ENCODE results near the gene VPS18. TPM values are rescaled to one million over a fixed set of nuclear protein-coding genes. Genes with fewer than 3 reads are reported as not detected.
A peak's percentile ranks its signal among the peaks of the same experiment; 100 is the strongest.

The VPS18 gene
- total and polyA plus RNA-seq, 9 donors, result 9.0 to 12.4 (median 10.8) TPM

DNA sequence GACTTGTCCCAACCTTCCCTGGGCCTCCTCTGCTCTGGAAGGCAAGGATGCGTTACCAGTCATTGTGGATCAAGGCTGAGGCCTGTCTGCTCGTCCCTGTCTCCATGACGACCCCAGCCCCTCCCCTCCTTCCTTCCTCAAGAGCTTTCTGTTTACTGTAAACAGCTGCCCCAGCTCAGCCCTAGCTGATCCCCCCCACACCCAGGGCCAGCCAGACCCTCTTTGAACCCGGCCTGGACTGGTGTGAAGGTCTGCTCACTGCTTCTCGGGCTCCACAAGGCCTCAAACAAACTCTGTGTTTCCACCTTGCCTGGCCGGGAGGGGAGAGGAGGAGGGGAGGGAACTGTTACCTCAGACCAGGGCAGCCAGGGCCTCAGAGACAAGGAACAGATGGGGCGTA, 16.9 kb downstream of the VPS18 start:
- Histone ChIP-seq H3K36me3 (ENCODE audit: control insufficient read depth, insufficient read depth, low read length) (no peaks in the 10 kb centered on the region), H3K27ac (ENCODE audit: low read length) (peak overlapping the region; percentile 51), H3K9me3 (replicated peaks; ENCODE audit: control insufficient read depth, low read depth, low read length) (no peaks in the 10 kb centered on the region), H3K4me3 (ENCODE audit: low read length) (no peak overlapping the region), H3K4me1 (ENCODE audit: control insufficient read depth, insufficient read depth, low read length) (peaks cover 58% of the 10 kb centered on the region), H3K27me3 (ENCODE audit: control insufficient read depth, insufficient read depth, low read length) (no peaks in the 10 kb centered on the region)
- no peak for DNase-seq
- 44% methylated on average over 4 of the region's 7 CpGs for WGBS (ENCODE audit: insufficient coverage)

DNA sequence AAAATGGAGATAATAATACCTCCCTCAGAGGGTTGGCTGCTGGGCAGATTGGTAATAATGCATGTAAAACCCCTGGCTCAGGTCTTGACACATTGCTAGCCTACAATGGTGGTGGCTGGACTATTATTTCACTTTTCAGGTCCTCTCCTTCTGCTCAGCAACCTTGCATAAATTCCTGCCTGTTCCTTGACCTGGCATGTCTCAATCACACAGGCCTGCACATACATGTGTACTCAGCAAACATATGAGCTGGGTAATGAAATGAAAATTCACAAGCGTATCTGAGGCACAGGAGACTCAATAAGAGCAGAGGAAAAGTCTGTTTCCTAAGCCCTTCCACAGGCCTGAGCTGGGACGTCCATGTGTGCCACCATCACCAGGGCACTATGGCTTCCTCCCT, 17.4 kb downstream of the VPS18 start:
- H3K4me3 ChIP-seq (ENCODE audit: low read length), result no peak overlapping the region
- no peaks in the 10 kb centered on the region for H3K36me3 ChIP-seq (ENCODE audit: control insufficient read depth, insufficient read depth, low read length)
- H3K27me3 ChIP-seq (ENCODE audit: control insufficient read depth, insufficient read depth, low read length), result no peaks in the 10 kb centered on the region
- no peaks in the 10 kb centered on the region for H3K9me3 ChIP-seq (replicated peaks; ENCODE audit: control insufficient read depth, low read depth, low read length)
- no CpG with 5 or more reads among the region's 2 CpGs for WGBS (ENCODE audit: insufficient coverage)
- H3K27ac ChIP-seq (ENCODE audit: low read length), result no peak overlapping the region
- no peak for DNase-seq
- H3K4me1 ChIP-seq (ENCODE audit: control insufficient read depth, insufficient read depth, low read length), result peaks cover 52% of the 10 kb centered on the region

DNA sequence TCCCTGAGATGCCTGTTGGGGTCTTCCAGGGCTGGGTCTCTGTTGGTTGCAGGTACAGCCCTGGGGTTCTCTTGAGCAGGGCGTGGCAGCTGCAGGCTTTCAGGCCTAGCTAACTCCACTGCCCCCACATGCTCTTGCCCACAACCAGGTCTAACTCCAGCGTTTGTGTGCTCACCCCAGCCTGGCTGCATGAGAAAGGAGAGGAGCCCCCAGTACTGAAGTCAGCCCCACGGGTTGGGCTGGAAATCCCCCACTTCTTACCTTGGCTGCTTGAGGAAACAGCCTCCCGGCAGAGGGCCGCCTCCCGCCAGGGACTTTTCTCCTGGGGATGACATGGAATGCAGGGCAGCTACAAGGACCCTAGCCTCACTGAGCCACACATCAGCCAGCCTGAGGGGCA, 18.2 kb downstream of the VPS18 start:
- H3K9me3 ChIP-seq (replicated peaks; ENCODE audit: control insufficient read depth, low read depth, low read length), result no peaks in the 10 kb centered on the region
- no peak for DNase-seq
- H3K27ac ChIP-seq (ENCODE audit: low read length), result no peak overlapping the region
- no peaks in the 10 kb centered on the region for H3K36me3 ChIP-seq (ENCODE audit: control insufficient read depth, insufficient read depth, low read length)
- H3K27me3 ChIP-seq (ENCODE audit: control insufficient read depth, insufficient read depth, low read length), result no peaks in the 10 kb centered on the region
- H3K4me3 ChIP-seq (ENCODE audit: low read length), result no peak overlapping the region
- 83% methylated on average over 2 of the region's 6 CpGs for WGBS (ENCODE audit: insufficient coverage)
- H3K4me1 ChIP-seq (ENCODE audit: control insufficient read depth, insufficient read depth, low read length), result peaks cover 45% of the 10 kb centered on the region

DNA sequence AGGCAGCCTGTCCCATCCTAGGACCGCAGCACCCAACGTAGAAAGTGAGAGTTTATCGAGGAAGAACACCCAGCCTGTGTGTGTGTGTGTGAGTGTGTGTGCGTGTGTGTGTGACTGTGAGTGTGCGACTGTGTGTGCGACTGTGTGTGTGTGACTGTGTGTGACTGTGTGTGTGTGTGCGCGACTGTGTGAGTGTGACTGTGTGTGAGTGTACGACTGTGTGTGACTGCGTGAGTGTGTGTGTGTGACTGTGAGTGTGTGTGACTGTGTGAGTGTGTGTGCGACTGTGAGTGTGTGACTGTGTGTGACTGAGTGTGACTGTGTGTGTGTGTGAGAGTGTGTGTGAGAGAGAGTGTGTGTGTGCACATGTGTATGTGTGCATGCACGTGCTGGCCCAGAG, 19.8 kb downstream of the VPS18 start:
- no peaks in the 10 kb centered on the region for H3K27me3 ChIP-seq (ENCODE audit: control insufficient read depth, insufficient read depth, low read length)
- H3K9me3 ChIP-seq (replicated peaks; ENCODE audit: control insufficient read depth, low read depth, low read length), result no peaks in the 10 kb centered on the region
- no peak overlapping the region for H3K4me3 ChIP-seq (ENCODE audit: low read length)
- H3K27ac ChIP-seq (ENCODE audit: low read length), result no peak overlapping the region
- WGBS (ENCODE audit: insufficient coverage), result 93% methylated on average over 12 of the region's 12 CpGs
- no peaks in the 10 kb centered on the region for H3K36me3 ChIP-seq (ENCODE audit: control insufficient read depth, insufficient read depth, low read length)
- no peak for DNase-seq
- peaks cover 50% of the 10 kb centered on the region for H3K4me1 ChIP-seq (ENCODE audit: control insufficient read depth, insufficient read depth, low read length)

DNA sequence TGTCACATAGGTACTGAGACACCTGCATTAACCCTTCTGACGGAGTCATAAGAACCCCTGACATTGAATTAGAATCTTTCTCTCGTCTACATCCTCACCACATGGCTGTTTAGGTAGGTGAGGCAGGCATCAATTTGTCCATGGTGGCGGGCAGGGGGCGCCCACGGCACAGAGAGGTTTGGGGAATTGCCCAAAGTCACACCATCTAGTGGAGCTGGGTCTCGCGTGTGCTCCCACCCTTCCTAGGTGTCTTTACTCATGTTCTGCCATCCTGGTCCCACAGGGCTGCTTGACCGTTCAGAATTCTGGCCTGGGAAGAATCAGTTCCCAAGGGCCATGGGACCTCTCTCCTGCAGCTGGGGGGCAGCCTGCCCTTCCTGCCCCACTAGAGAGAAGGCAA, 20.2 kb downstream of the VPS18 start:
- DNase-seq, result no peak
- Histone ChIP-seq H3K36me3 (ENCODE audit: control insufficient read depth, insufficient read depth, low read length) (no peaks in the 10 kb centered on the region), H3K4me3 (ENCODE audit: low read length) (no peak overlapping the region), H3K9me3 (replicated peaks; ENCODE audit: control insufficient read depth, low read depth, low read length) (no peaks in the 10 kb centered on the region), H3K27me3 (ENCODE audit: control insufficient read depth, insufficient read depth, low read length) (no peaks in the 10 kb centered on the region), H3K4me1 (ENCODE audit: control insufficient read depth, insufficient read depth, low read length) (peaks cover 49% of the 10 kb centered on the region), H3K27ac (ENCODE audit: low read length) (peak overlapping the region; percentile 74)
- 63% methylated on average over 5 of the region's 8 CpGs for WGBS (ENCODE audit: insufficient coverage)

DNA sequence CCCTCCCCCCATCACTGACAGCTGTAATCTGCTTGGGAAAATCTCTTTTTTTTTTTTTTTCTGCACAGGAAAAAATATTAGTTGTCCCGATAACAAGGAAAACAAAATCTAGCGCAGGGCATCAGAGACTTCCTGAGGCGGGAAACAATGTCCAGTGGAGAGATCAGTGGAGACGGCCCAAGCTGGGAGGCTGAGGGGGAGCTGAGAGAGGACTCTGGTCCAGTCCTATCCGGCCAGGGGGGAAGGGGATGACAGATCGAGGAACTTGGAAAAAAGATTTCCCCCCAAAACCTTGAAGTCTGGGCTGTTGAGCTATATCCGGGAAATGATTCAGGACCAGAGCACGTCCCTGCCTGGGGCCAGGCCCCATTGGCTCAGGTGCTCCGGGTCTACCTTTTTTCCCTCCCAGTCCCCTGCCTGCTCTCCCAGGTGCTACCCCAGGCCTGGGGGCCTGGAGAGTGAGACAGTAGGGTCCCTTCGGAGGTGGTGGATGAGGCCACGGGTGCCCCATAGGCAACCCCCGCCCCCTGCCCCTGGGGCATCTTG, 20.9 kb downstream of the VPS18 start:
- Histone ChIP-seq H3K27me3 (ENCODE audit: control insufficient read depth, insufficient read depth, low read length) (no peaks in the 10 kb centered on the region), H3K9me3 (replicated peaks; ENCODE audit: control insufficient read depth, low read depth, low read length) (no peaks in the 10 kb centered on the region), H3K4me1 (ENCODE audit: control insufficient read depth, insufficient read depth, low read length) (peaks cover 42% of the 10 kb centered on the region), H3K27ac (ENCODE audit: low read length) (peak overlapping the region; percentile 74), H3K4me3 (ENCODE audit: low read length) (no peak overlapping the region), H3K36me3 (ENCODE audit: control insufficient read depth, insufficient read depth, low read length) (no peaks in the 10 kb centered on the region)
- DNase-seq, result no peak
- 53% methylated on average over 5 of the region's 12 CpGs for WGBS (ENCODE audit: insufficient coverage)

DNA sequence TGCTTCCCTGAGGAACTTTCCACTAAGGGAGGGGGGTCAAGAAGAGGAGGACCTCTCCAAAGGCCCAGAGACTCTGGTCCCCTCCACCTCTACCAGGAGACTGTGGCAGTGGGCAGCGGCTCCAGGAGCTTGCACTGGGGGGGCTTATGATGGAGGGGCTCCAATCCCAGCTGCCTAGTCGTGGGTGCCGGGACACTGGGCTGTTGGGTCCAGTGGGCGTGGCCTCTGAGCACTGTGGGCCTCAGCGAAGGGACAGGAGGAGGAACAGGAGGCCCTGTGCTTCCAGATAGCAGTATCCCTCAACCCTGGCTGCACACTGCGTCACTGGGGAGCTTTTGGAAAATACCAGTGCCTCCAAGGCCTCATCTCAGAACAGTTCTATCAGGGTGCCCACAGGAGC, 21.4 kb downstream of the VPS18 start:
- no peaks in the 10 kb centered on the region for H3K9me3 ChIP-seq (replicated peaks; ENCODE audit: control insufficient read depth, low read depth, low read length)
- WGBS (ENCODE audit: insufficient coverage), result 49% methylated on average over 5 of the region's 6 CpGs
- no peak for DNase-seq
- H3K36me3 ChIP-seq (ENCODE audit: control insufficient read depth, insufficient read depth, low read length), result no peaks in the 10 kb centered on the region
- no peaks in the 10 kb centered on the region for H3K27me3 ChIP-seq (ENCODE audit: control insufficient read depth, insufficient read depth, low read length)
- H3K4me3 ChIP-seq (ENCODE audit: low read length), result no peak overlapping the region
- peaks cover 37% of the 10 kb centered on the region for H3K4me1 ChIP-seq (ENCODE audit: control insufficient read depth, insufficient read depth, low read length)
- peak overlapping the region; percentile 74 for H3K27ac ChIP-seq (ENCODE audit: low read length)

DNA sequence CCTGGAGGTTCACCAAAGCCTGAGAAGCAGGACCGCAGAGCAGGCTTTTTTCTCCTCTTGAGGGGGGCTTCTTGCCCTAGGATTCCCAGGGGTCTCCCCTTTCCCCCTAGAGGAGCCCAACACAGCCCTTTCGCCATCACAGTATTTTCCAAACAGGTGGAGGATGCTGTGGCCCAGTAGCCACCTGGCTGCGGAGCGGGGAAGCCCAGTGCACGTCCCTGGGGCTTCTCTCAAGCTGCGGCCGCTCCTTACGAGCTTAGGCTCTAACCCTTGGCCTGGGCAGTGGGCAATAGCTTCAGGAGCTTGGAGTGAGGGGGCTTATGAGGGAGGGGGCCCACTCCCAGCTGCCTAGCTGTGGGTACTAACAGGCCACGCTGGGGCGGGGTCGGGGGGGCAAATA, 23.3 kb downstream of the VPS18 start:
- Histone ChIP-seq H3K27me3 (ENCODE audit: control insufficient read depth, insufficient read depth, low read length) (no peaks in the 10 kb centered on the region), H3K36me3 (ENCODE audit: control insufficient read depth, insufficient read depth, low read length) (no peaks in the 10 kb centered on the region), H3K9me3 (replicated peaks; ENCODE audit: control insufficient read depth, low read depth, low read length) (no peaks in the 10 kb centered on the region), H3K27ac (ENCODE audit: low read length) (peak overlapping the region; percentile 82), H3K4me3 (ENCODE audit: low read length) (no peak overlapping the region), H3K4me1 (ENCODE audit: control insufficient read depth, insufficient read depth, low read length) (peaks cover 29% of the 10 kb centered on the region)
- DNase-seq, result no peak
- 46% methylated on average over 4 of the region's 11 CpGs for WGBS (ENCODE audit: insufficient coverage)

DNA sequence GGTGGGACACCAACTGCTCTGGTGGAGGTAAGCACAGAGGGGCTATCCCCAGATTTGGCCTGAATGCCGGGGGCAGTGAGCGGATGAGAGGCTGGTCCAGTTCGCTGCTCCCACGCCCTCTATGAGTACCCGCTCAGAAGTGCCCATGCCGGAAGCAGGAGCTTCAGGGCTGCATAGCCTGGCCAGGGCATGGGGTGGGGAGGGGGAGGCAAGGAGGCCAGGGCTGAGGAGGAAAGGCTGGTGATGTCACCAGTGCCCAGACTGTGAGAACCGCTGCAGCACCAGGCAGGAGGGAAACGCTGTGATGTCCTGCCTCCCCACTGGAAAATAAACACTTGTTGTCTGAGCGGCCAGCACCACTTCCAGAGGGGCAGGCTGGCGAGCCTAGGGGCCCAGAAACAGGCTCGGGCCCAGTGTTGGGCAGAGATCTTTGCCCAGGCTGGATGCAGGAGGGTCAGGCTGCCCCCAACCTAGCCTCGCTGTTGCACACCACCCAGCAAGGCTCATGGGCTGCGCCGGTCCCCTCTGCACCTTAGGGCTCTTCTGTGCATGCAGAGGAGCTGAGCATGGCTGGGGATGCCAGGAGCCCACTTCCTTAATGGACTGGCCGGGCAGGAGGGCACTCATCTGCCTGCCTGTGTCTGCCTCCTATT, 24.0 kb downstream of the VPS18 start:
- Histone ChIP-seq H3K27ac (ENCODE audit: low read length) (peak overlapping the region; percentile 82), H3K4me1 (ENCODE audit: control insufficient read depth, insufficient read depth, low read length) (peaks cover 33% of the 10 kb centered on the region), H3K27me3 (ENCODE audit: control insufficient read depth, insufficient read depth, low read length) (no peaks in the 10 kb centered on the region), H3K9me3 (replicated peaks; ENCODE audit: control insufficient read depth, low read depth, low read length) (no peaks in the 10 kb centered on the region), H3K4me3 (ENCODE audit: low read length) (no peak overlapping the region), H3K36me3 (ENCODE audit: control insufficient read depth, insufficient read depth, low read length) (no peaks in the 10 kb centered on the region)
- DNase-seq, result no peak
- WGBS (ENCODE audit: insufficient coverage), result 78% methylated on average over 13 of the region's 15 CpGs

DNA sequence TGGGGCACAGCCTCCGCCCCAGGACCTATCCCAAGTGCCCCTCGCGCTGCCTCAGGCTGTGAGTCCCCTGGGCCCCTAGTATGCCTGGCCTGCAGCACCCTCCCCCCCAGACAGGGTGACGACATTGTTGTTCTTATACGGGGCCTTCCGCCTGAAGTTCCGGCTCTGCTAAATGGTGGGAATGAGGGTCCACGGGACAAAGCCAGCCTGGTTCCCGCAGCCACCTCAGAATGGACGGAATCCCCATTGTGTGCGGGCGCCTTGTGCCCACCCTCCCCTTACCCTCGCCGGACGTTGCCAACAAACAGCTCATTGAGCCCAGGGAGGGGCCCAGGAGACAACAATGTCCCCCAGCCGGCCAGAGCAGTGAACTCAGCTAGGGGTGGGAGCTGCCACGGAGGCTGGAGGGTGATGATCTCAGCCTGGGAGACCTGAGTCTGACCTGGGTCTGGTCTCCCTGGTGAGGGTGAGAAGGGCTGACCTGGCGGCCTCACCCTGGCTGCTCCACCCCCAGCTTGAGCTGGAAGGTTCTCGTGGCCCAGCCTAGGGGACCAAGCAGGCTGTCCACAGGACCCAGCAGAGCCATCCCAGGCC, 24.6 kb downstream of the VPS18 start:
- WGBS (ENCODE audit: insufficient coverage), result 55% methylated on average over 9 of the region's 19 CpGs
- Histone ChIP-seq H3K4me3 (ENCODE audit: low read length) (no peak overlapping the region), H3K9me3 (replicated peaks; ENCODE audit: control insufficient read depth, low read depth, low read length) (no peaks in the 10 kb centered on the region), H3K27ac (ENCODE audit: low read length) (peak overlapping the region; percentile 82), H3K4me1 (ENCODE audit: control insufficient read depth, insufficient read depth, low read length) (peaks cover 40% of the 10 kb centered on the region), H3K36me3 (ENCODE audit: control insufficient read depth, insufficient read depth, low read length) (no peaks in the 10 kb centered on the region), H3K27me3 (ENCODE audit: control insufficient read depth, insufficient read depth, low read length) (no peaks in the 10 kb centered on the region)
- DNase-seq, result no peak

Measured in muscle of leg (tissue), 11 donors.